Endothelial cell of umbilical vein (primary cell): Measurements from ENCODE around the gene PLEKHM2. TPM values are rescaled to one million over a fixed set of nuclear protein-coding genes. Genes with fewer than 3 reads are reported as not detected.

ENCODE experiments used
- BruUV-seq: library from RNA; stranded (reverse); fragments of 400-500 nt; replicated peaks from 2 replicates; lab custom pipeline; 2021; lab: Mats Ljungman, UMichigan
- CTCF ChIA-PET: fragments of 300-600, 350-600 bp; sonication (Branson Sonifier 250); formaldehyde crosslinking; loops from one replicate; lab custom pipeline; 2021; ENCODE audit warnings: antibody characterized with exemption, inconsistent platforms; lab: Charles Lee
- POLR2A ChIA-PET: fragments of 300-600, 350-600 bp; sonication (Branson Sonifier 250); formaldehyde crosslinking; loops from one replicate; lab custom pipeline; 2021; ENCODE audit warnings: antibody characterized with exemption, inconsistent platforms; lab: Charles Lee
- DNase-seq: peaks from one replicate; pipeline ENCODE4 v3.0.0-alpha.2; 2011; ENCODE audit warnings: low read depth, low spot score
- FAIRE-seq: peaks from 2 replicates; lab custom pipeline; 2011; peaks lifted over from hg19 to GRCh38; lab: Jason Lieb, UNC
- H2AFZ ChIP-seq: 2 replicates; pipeline ENCODE4 v1.6.0; 2012; ENCODE audit warnings: low read depth, low read length, control low read depth, inconsistent platforms
- H3K27ac ChIP-seq: 2 replicates; pipeline ENCODE4 v1.5.1; 2011; ENCODE audit warnings: low read depth, mild to moderate bottlenecking, control low read depth, low read length, moderate library complexity; ENCODE audit not compliant: insufficient read depth
- H3K27me3 ChIP-seq, 2 experiments: 2 replicates each; pipeline versions ENCODE4 v1.6.0 to v1.6.1; 2011; ENCODE audit warnings: low read length in 2 of 2, mixed read lengths in 1 of 2; ENCODE audit not compliant: control insufficient read depth in 2 of 2, insufficient read depth in 2 of 2
- H3K36me3 ChIP-seq, 2 experiments: 2 replicates in 1 of 2; 3 replicates in 1 of 2; pipeline ENCODE4 v1.5.1; 2011; ENCODE audit warnings: low read length in 2 of 2, mild to moderate bottlenecking in 1 of 2, moderate library complexity in 1 of 2; ENCODE audit not compliant: control insufficient read depth in 2 of 2, insufficient read depth in 2 of 2; ENCODE audit errors: extremely low read depth in 1 of 2
- H3K4me1 ChIP-seq: 3 replicates; pipeline ENCODE4 v1.5.1; 2011; ENCODE audit warnings: mild to moderate bottlenecking, low read length; ENCODE audit not compliant: control insufficient read depth, insufficient read depth; ENCODE audit errors: extremely low read depth
- H3K4me2 ChIP-seq: 2 replicates; pipeline ENCODE4 v1.6.1; 2011; ENCODE audit warnings: low read length, control low read depth, mixed read lengths; ENCODE audit not compliant: insufficient read depth
- H3K4me3 ChIP-seq, 3 experiments: fragments of 200-600 bp in 1 of 3; sonication (generic), shearing (Covaris generic) in 1 of 3; replicated peaks in 1 of 3; 2 replicates each; pipeline ENCODE4 v1.5.1; 2011 to 2016; ENCODE audit warnings: control low read depth in 3 of 3, low read length in 3 of 3, mild to moderate bottlenecking in 2 of 3, inconsistent platforms in 1 of 3, low read depth in 1 of 3, moderate library complexity in 1 of 3; ENCODE audit not compliant: insufficient read depth in 1 of 3
- H3K79me2 ChIP-seq: 2 replicates; pipeline ENCODE4 v1.6.0; 2012; ENCODE audit warnings: low read length, inconsistent platforms; ENCODE audit not compliant: control insufficient read depth, insufficient read depth
- H3K9ac ChIP-seq: replicated peaks from 2 replicates; pipeline ENCODE3; 2011; ENCODE audit warnings: low read length, control low read depth; ENCODE audit not compliant: insufficient read depth; ENCODE audit errors: extremely low read depth
- H3K9me1 ChIP-seq: replicated peaks from 3 replicates; pipeline ENCODE4 v1.6.0; 2011; ENCODE audit warnings: mild to moderate bottlenecking, low read length; ENCODE audit not compliant: control insufficient read depth, insufficient read depth; ENCODE audit errors: extremely low read depth
- H3K9me3 ChIP-seq: replicated peaks from 2 replicates; pipeline ENCODE4 v1.5.1; 2012; ENCODE audit warnings: low read length, inconsistent platforms; ENCODE audit not compliant: control insufficient read depth, insufficient read depth
- H4K20me1 ChIP-seq: replicated peaks from 2 replicates; pipeline ENCODE3; 2011; ENCODE audit warnings: mild to moderate bottlenecking, low read length; ENCODE audit not compliant: control insufficient read depth, insufficient read depth; ENCODE audit errors: extremely low read depth
- CTCF ChIP-seq, 2 donors: IDR thresholded peaks; 1 replicate in 1 of 2; 2 replicates in 1 of 2; pipeline ENCODE4 v1.5.1; 2011; ENCODE audit warnings: low read length in 2 of 2, mild to moderate bottlenecking in 2 of 2, moderate library complexity in 2 of 2, control low read depth in 1 of 2, inconsistent platforms in 1 of 2, low read depth in 1 of 2; ENCODE audit not compliant: insufficient read depth in 1 of 2; ENCODE audit errors: extremely low read depth in 1 of 2
- EZH2 ChIP-seq: IDR thresholded peaks from 2 replicates; pipeline ENCODE4 v1.6.1; 2012; ENCODE audit warnings: borderline replicate concordance, low read depth, mild to moderate bottlenecking, moderate library complexity, low read length, inconsistent platforms; ENCODE audit not compliant: severe bottlenecking
- FOS ChIP-seq: IDR thresholded peaks from 2 replicates; pipeline ENCODE4 v1.6.1; 2011; ENCODE audit warnings: mild to moderate bottlenecking, low read length, moderate library complexity, borderline replicate concordance; ENCODE audit not compliant: insufficient read depth
- GATA2 ChIP-seq: IDR thresholded peaks from 2 replicates; pipeline ENCODE4 v1.7.0; 2011; ENCODE audit warnings: low read depth, mild to moderate bottlenecking, moderate library complexity, mixed read lengths, low read length; ENCODE audit not compliant: insufficient read length, insufficient read depth
- JUN ChIP-seq: IDR thresholded peaks from 2 replicates; pipeline ENCODE4 v1.6.1; 2011; ENCODE audit warnings: borderline replicate concordance, low read depth; ENCODE audit not compliant: insufficient read length, insufficient read depth
- MAX ChIP-seq: IDR thresholded peaks from 2 replicates; pipeline ENCODE4 v1.6.1; 2011; ENCODE audit not compliant: insufficient read depth, insufficient read length
- MYC ChIP-seq: IDR thresholded peaks from one replicate; pipeline ENCODE4 v1.6.1; 2011; ENCODE audit warnings: mild to moderate bottlenecking, low read depth, low read length
- POLR2A ChIP-seq: IDR thresholded peaks from 2 replicates; pipeline ENCODE4 v1.6.1; 2012; ENCODE audit warnings: low read depth, mild to moderate bottlenecking, control low read depth, low read length
- POLR2AphosphoS5 ChIP-seq: IDR thresholded peaks from 2 replicates; pipeline ENCODE4 v1.6.1; 2012; ENCODE audit warnings: low read depth, mild to moderate bottlenecking, control low read depth, low read length, moderate library complexity; ENCODE audit not compliant: insufficient read depth
- dilution Hi-C: fragments of 300-500 bp; cut with MboI; formaldehyde crosslinking; loops from one replicate; pipeline ENCODE4 v1.15.0; 2019; ENCODE audit warnings: low sequenced_read_pairs; ENCODE audit not compliant: extremely low pct_ligation_motif_present
- intact Hi-C: fragments of 100-400 bp; cut with micrococcal nuclease; formaldehyde crosslinking; loops from one replicate; pipeline ENCODE4 v1.10.0; 2022
- polyA plus RNA-seq, 4 experiments: library from polyadenylated mRNA; depleted of rRNA in 3 of 4; stranded (reverse) in 3 of 4; unstranded in 1 of 4; fragments of >200 nt; gene quantifications; 2 replicates each; pipeline versions ENCODE4 v1.2.1 to v1.2.3, GENCODE V29; 2011 to 2012; ENCODE audit warnings: missing spikeins in 1 of 4
- total RNA-seq: library from RNA; stranded (reverse); gene quantifications from 2 replicates; pipeline ENCODE4 v1.2.3, GENCODE V29; 2021

Gene PLEKHM2
- total and polyA plus RNA-seq, 2 donors (not counting 3 experiments of a cell fraction or from before 2014, with no cell fraction given): 60.6 to 67.5 TPM

GRCh38 chr1:15730936-15731335, 46.8 kb downstream of the PLEKHM2 start:
- Histone ChIP-seq H3K27ac (no peak overlapping the region), H3K4me2 (no peak overlapping the region), H3K9ac (no peak overlapping the region), H3K79me2 (no peaks in the 10 kb centered on the region), H3K4me1 (no peaks in the 10 kb centered on the region), H3K27me3 (no peaks in the 10 kb centered on the region), H3K4me3 (no peak overlapping the region), H2AFZ (no peak overlapping the region), H3K9me1 (no peaks in the 10 kb centered on the region), H3K9me3 (no peaks in the 10 kb centered on the region), H3K36me3 (peaks cover 9 to 64% of the 10 kb centered on the region in 2 experiments), H4K20me1 (no peaks in the 10 kb centered on the region)
- intact Hi-C loops (no loop called here), dilution Hi-C loops (no loop called here)
- FAIRE-seq (no peak), DNase-seq (no peak)
- ChIA-PET CTCF (interaction anchor here (0.7 kb wide), 1 partner anchor 17 kb away, joined by 3 read pairs; no protein-coding TSS in a partner anchor), POLR2A (no interaction called here)
- no peak for TF ChIP-seq FOS
- no peak for TF ChIP-seq CTCF (IDR thresholded peaks at IDR 0.05; ENCODE audit: extremely low read depth in 1 of 2, insufficient read depth in 1 of 2, low read depth in 1 of 2, low read length in 2 of 2)
- TF ChIP-seq POLR2AphosphoS5: no peak
- TF ChIP-seq POLR2A: no peak
- no peak for TF ChIP-seq GATA2
- no peak for TF ChIP-seq EZH2
- no peak for TF ChIP-seq JUN
- TF ChIP-seq MYC: no peak
- TF ChIP-seq MAX: no peak
- no TSS peak for BruUV-seq
